K562 (cell line): ENCODE measurements around the gene THAP9. TPM values are rescaled to one million over a fixed set of nuclear protein-coding genes. Genes with fewer than 3 reads are reported as not detected.

ENCODE experiments used
- ATAC-seq: fragments of 200-7000 bp; cut with Tn5 transposase; 3 replicates; pipeline ENCODE4 v1.9.1; 2020; ENCODE audit warnings: moderate library complexity
- BruUV-seq: library from RNA; stranded (reverse); fragments of 400-500 nt; replicated peaks from 2 replicates; lab custom pipeline; 2021; lab: Mats Ljungman, UMichigan
- CTCF ChIA-PET: fragments of 300-600 bp; formaldehyde crosslinking; extraction: SDS; loops from one replicate; lab custom pipeline; 2021; ENCODE audit warnings: low intra/inter-chr PET ratio; lab: Yijun Ruan, JAX
- POLR2A ChIA-PET: fragments of 300-600, 350-650 bp; sonication (Branson Sonifier 250); formaldehyde crosslinking; extraction: SDS; loops from one replicate; lab custom pipeline; 2021; ENCODE audit warnings: antibody characterized with exemption, inconsistent platforms; lab: Yijun Ruan, JAX
- DNase-seq, 4 experiments: peaks; one replicate each; pipeline versions ENCODE4 v3.0.0 to v3.0.0-alpha.2; 2011 to 2018; ENCODE audit warnings: low spot score in 3 of 4, mixed read lengths in 3 of 4; ENCODE audit errors: extremely low read depth in 1 of 4
- FAIRE-seq: peaks from 2 replicates; lab custom pipeline; 2011; peaks lifted over from hg19 to GRCh38; lab: Jason Lieb, UNC
- H2AFZ ChIP-seq: 2 replicates; pipeline ENCODE4 v1.6.0; 2011; ENCODE audit warnings: low read depth, low read length, control low read depth, inconsistent platforms
- H3K27ac ChIP-seq: fragments of 200-600 bp; 3 replicates; pipeline ENCODE4 v1.8.0; 2011; ENCODE audit warnings: low read depth, mild to moderate bottlenecking, control low read depth, inconsistent platforms, low read length, moderate library complexity, mixed read lengths; ENCODE audit errors: extremely low read depth
- H3K27me3 ChIP-seq, 2 experiments: fragments of 300-600 bp in 1 of 2; 2 replicates in 1 of 2; 3 replicates in 1 of 2; pipeline versions ENCODE4 v1.6.0 to v1.8.0; 2011; ENCODE audit warnings: inconsistent platforms in 2 of 2, low read length in 2 of 2, mild to moderate bottlenecking in 1 of 2, mixed read lengths in 1 of 2, moderate library complexity in 1 of 2; ENCODE audit not compliant: control insufficient read depth in 2 of 2, insufficient read depth in 2 of 2
- H3K36me3 ChIP-seq: fragments of 300-600 bp; 3 replicates; pipeline ENCODE4 v1.8.0; 2011; ENCODE audit warnings: mild to moderate bottlenecking, low read length, inconsistent platforms; ENCODE audit not compliant: control insufficient read depth, insufficient read depth
- H3K4me1 ChIP-seq, 2 experiments: fragments of 200-600 bp in 1 of 2; replicated peaks in 1 of 2; 2 replicates in 1 of 2; 3 replicates in 1 of 2; pipeline versions ENCODE4 v1.5.1 to v1.8.0; 2011; ENCODE audit warnings: inconsistent platforms in 2 of 2, low read length in 2 of 2, mild to moderate bottlenecking in 1 of 2, mixed read lengths in 1 of 2, moderate library complexity in 1 of 2; ENCODE audit not compliant: control insufficient read depth in 2 of 2, insufficient read depth in 2 of 2
- H3K4me2 ChIP-seq: 2 replicates; pipeline ENCODE4 v1.6.1; 2011; ENCODE audit warnings: low read length, control low read depth, inconsistent platforms, mixed read lengths; ENCODE audit not compliant: insufficient read depth
- H3K4me3 ChIP-seq: fragments of 200-600 bp; sonication (generic), shearing (Covaris generic); 2 replicates; pipeline ENCODE4 v1.5.1; 2016; ENCODE audit warnings: control low read depth, inconsistent platforms
- H3K79me2 ChIP-seq: fragments of 200-600 bp; 3 replicates; pipeline ENCODE4 v1.8.0; 2011; ENCODE audit warnings: low read length, inconsistent platforms; ENCODE audit not compliant: control insufficient read depth, insufficient read depth
- H3K9ac ChIP-seq, 2 experiments: 2 replicates each; pipeline versions ENCODE4 v1.6.0 to v1.6.1; 2011; ENCODE audit warnings: low read depth in 2 of 2, low read length in 2 of 2, control low read depth in 1 of 2, inconsistent platforms in 1 of 2, mild to moderate bottlenecking in 1 of 2, mixed read lengths in 1 of 2; ENCODE audit not compliant: insufficient read depth in 1 of 2
- H3K9me1 ChIP-seq: one replicate; pipeline ENCODE4 v1.6.0; 2011; ENCODE audit warnings: inconsistent platforms, mild to moderate bottlenecking, low read length, moderate library complexity; ENCODE audit not compliant: control insufficient read depth, insufficient read depth
- H3K9me3 ChIP-seq: replicated peaks from 2 replicates; pipeline ENCODE4 v1.5.1; 2011; ENCODE audit warnings: low read depth, low read length, inconsistent platforms; ENCODE audit not compliant: control insufficient read depth, insufficient read depth
- H4K20me1 ChIP-seq: replicated peaks from 2 replicates; pipeline ENCODE4 v1.6.1; 2011; ENCODE audit warnings: low read length, inconsistent platforms, mixed read lengths; ENCODE audit not compliant: control insufficient read depth, insufficient read depth
- BRF1 ChIP-seq: IDR thresholded peaks from 3 replicates; pipeline ENCODE4 v1.6.1; 2011; ENCODE audit warnings: borderline replicate concordance, mild to moderate bottlenecking; ENCODE audit not compliant: insufficient read length; ENCODE audit errors: extremely low read depth
- CBFA2T2 ChIP-seq: fragments of 450-650 bp; conservative IDR thresholded peaks from 2 replicates; pipeline ENCODE4 v1.6.1; 2017; ENCODE audit warnings: mild to moderate bottlenecking
- CEBPB ChIP-seq: fragments of 450-650 bp; IDR thresholded peaks from 2 replicates; pipeline ENCODE4 v1.6.1; 2016; ENCODE audit warnings: missing genetic modification characterization, missing compliant biosample characterization
- HOMEZ ChIP-seq: fragments of 250-450 bp; sonication (Bioruptor Pico); IDR thresholded peaks from 2 replicates; pipeline ENCODE4 v1.4.0; 2020; ENCODE audit warnings: mild to moderate bottlenecking, moderate library complexity
- HSF4 ChIP-seq: fragments of 250-450 bp; sonication (Bioruptor Pico); IDR thresholded peaks from 2 replicates; pipeline ENCODE4 v2.1.2; 2022; ENCODE audit warnings: mild to moderate bottlenecking, moderate library complexity, borderline replicate concordance
- JUN ChIP-seq, 2 experiments: sonication (generic) in 1 of 2; formaldehyde crosslinking in 1 of 2; IDR thresholded peaks; 2 replicates each; pipeline versions ENCODE4 v1.6.1 to v1.8.0; 2012 to 2022; ENCODE audit warnings: borderline replicate concordance in 2 of 2, mild to moderate bottlenecking in 2 of 2, improper control_type of control experiment in 1 of 2, low read depth in 1 of 2, low read length in 1 of 2, missing genetic modification reagents in 1 of 2
- MAZ ChIP-seq, 2 experiments: fragments of 450-650 bp in 1 of 2; sonication (generic) in 1 of 2; formaldehyde crosslinking; IDR thresholded peaks in 1 of 2; conservative IDR thresholded peaks in 1 of 2; 2 replicates each; pipeline versions ENCODE4 v1.4.0 to v1.5.0; 2020; ENCODE audit warnings: mild to moderate bottlenecking in 1 of 2, missing genetic modification reagents in 1 of 2
- NFE2L1 ChIP-seq: fragments of 450-650 bp; IDR thresholded peaks from 2 replicates; pipeline ENCODE4 v1.6.1; 2016; ENCODE audit warnings: missing genetic modification characterization, low read depth, mild to moderate bottlenecking, missing compliant biosample characterization, moderate library complexity, borderline replicate concordance
- NR2F6 ChIP-seq: fragments of 450-650 bp; formaldehyde crosslinking; IDR thresholded peaks from 2 replicates; pipeline ENCODE4 v1.4.0; 2020; ENCODE audit warnings: mild to moderate bottlenecking
- SIX5 ChIP-seq, 2 experiments: IDR thresholded peaks; 2 replicates each; pipeline ENCODE4 v1.6.1; 2011; ENCODE audit warnings: low read length in 2 of 2, borderline replicate concordance in 1 of 2, low read depth in 1 of 2, mild to moderate bottlenecking in 1 of 2, moderate library complexity in 1 of 2; ENCODE audit not compliant: insufficient read depth in 1 of 2
- SP2 ChIP-seq: IDR thresholded peaks from 2 replicates; pipeline ENCODE4 v1.6.1; 2011; ENCODE audit warnings: mild to moderate bottlenecking, low read depth, low read length, moderate library complexity; ENCODE audit not compliant: poor library complexity, severe bottlenecking; ENCODE audit errors: extremely low read depth
- TAF15 ChIP-seq: fragments of 200-400 bp; formaldehyde crosslinking; IDR thresholded peaks from 2 replicates; pipeline ENCODE4 v1.6.1; 2017; ENCODE audit warnings: mild to moderate bottlenecking, low read depth, low read length, moderate library complexity
- TEAD1 ChIP-seq, 2 experiments: fragments of 450-650 bp in 1 of 2; sonication (generic) in 1 of 2; formaldehyde crosslinking; IDR thresholded peaks; 2 replicates each; pipeline versions ENCODE4 v1.4.0 to v1.8.0; 2020 to 2022; ENCODE audit warnings: mild to moderate bottlenecking in 2 of 2, missing genetic modification reagents in 1 of 2
- YY1 ChIP-seq, 3 experiments: IDR thresholded peaks; 2 replicates each; pipeline ENCODE4 v1.6.1; 2011; ENCODE audit warnings: low read length in 2 of 3, mild to moderate bottlenecking in 2 of 3, moderate library complexity in 2 of 3, borderline replicate concordance in 1 of 3, control low read depth in 1 of 3, low read depth in 1 of 3; ENCODE audit not compliant: insufficient read depth in 3 of 3, insufficient replicate concordance in 2 of 3, control insufficient read depth in 1 of 3, insufficient read length in 1 of 3; ENCODE audit errors: extremely low read depth in 1 of 3
- ZNF384 ChIP-seq: IDR thresholded peaks from 2 replicates; pipeline ENCODE4 v1.6.1; 2012; ENCODE audit warnings: low read depth, low read length, improper control_type of control experiment
- ZNF444 ChIP-seq: fragments of 250-450 bp; sonication (Bioruptor Pico); IDR thresholded peaks from 2 replicates; pipeline ENCODE4 v1.4.0; 2020; ENCODE audit warnings: mild to moderate bottlenecking, moderate library complexity
- ZNF644 ChIP-seq: fragments of 200-800 bp; sonication (Bioruptor generic); IDR thresholded peaks from 2 replicates; pipeline ENCODE4 v1.6.1; 2016; ENCODE audit warnings: low read depth, missing genetic modification characterization, missing compliant biosample characterization
- ZNF778 ChIP-seq: fragments of 450-650 bp; formaldehyde crosslinking; IDR thresholded peaks from 2 replicates; pipeline ENCODE4 v1.4.0; 2020; ENCODE audit warnings: mild to moderate bottlenecking, moderate library complexity
- WGBS: fragments of 100-300 bp; shearing (Covaris generic); methylation state at CpG from one replicate; pipeline ENCODE4 v1.1.6; 2016; ENCODE audit warnings: low coverage, mixed read lengths; ENCODE audit not compliant: insufficient coverage; ENCODE audit errors: missing lambda C conversion rate; 5-methylcytosine and 5-hydroxymethylcytosine counted together
- in situ Hi-C: fragments of 300-500 bp; cut with MboI; formaldehyde crosslinking; loops from 4 replicates; pipeline ENCODE4 v1.15.0; 2018; ENCODE audit warnings: inconsistent platforms, mixed read lengths
- intact Hi-C: fragments of 100-400 bp; cut with micrococcal nuclease; formaldehyde crosslinking; loops from 2 replicates; pipeline ENCODE4 v1.14.2; 2022
- polyA plus RNA-seq, 8 experiments: library from polyadenylated mRNA; depleted of rRNA in 4 of 8; stranded (reverse) in 5 of 8; unstranded in 3 of 8; fragments of >200 nt; fragmentation: Nextera tagmentation in 2 of 8; fragmentation: Illumina TruSeq in 1 of 8; extraction: Ambion mirVana in 2 of 8; extraction: Trizol in 1 of 8; gene quantifications; 2 replicates each; pipeline versions ENCODE4 v1.2.1 to v1.2.3, GENCODE V29; 2011 to 2014; ENCODE audit warnings: inconsistent platforms in 1 of 8, missing spikeins in 1 of 8
- total RNA-seq, 7 experiments: library from RNA; depleted of rRNA in 6 of 7; stranded (reverse); fragments of >200 nt in 6 of 7; fragmentation: Illumina TruSeq in 2 of 7; extraction: Trizol in 2 of 7; gene quantifications; 2 replicates each; pipeline versions ENCODE4 v1.2.1 to v1.2.3, GENCODE V29; 2011 to 2021; ENCODE audit warnings: low replicate concordance in 1 of 7

THAP9 gene
- total and polyA plus RNA-seq, 9 of the 15 experiments (the other 6 are each of a cell fraction or from before 2014, with no cell fraction given): 3.4 to 7.0 (median 5.4) TPM

- TF ChIP-seq HOMEZ (CRISPR knock-in tag) (no peak), NFE2L1 (tag) (no peak), ZNF644 (no peak)
- TF ChIP-seq, all 486 proteins: peak for 0
Observed at GRCh38 chr4:82968972-82969371, 68.4 kb downstream of the THAP9 start (continued).

- Histone ChIP-seq H3K9ac (no peak overlapping the region), H4K20me1 (no peaks in the 10 kb centered on the region), H3K79me2 (no peaks in the 10 kb centered on the region), H3K9me1 (no peaks in the 10 kb centered on the region), H3K27me3 (no peaks in the 10 kb centered on the region), H2AFZ (no peak overlapping the region), H3K4me3 (no peak overlapping the region), H3K9me3 (no peaks in the 10 kb centered on the region), H3K4me1 (peaks cover 0 to 6% of the 10 kb centered on the region in 2 experiments; a peak in 2 of 5 replicates), H3K36me3 (peaks cover 60% of the 10 kb centered on the region), H3K27ac (no peak overlapping the region), H3K4me2 (no peak overlapping the region)
- FAIRE-seq: no peak
- CTCF ChIA-PET: no interaction called here
- ATAC-seq: no peak
- POLR2A ChIA-PET: no interaction called here
- intact Hi-C loops: no loop called here
- in situ Hi-C loops: no loop called here
- BruUV-seq: no TSS peak
- DNase-seq: no peak
- 85% methylated on average over 2 of the region's 2 CpGs for WGBS
- TF ChIP-seq MAZ (CRISPR knock-in tag; conservative IDR thresholded peaks at IDR 0.05 in 1 of 2, IDR thresholded peaks at IDR 0.05 in 1 of 2): no peak
- no peak for TF ChIP-seq TEAD1 (CRISPR knock-in tag; IDR thresholded peaks at IDR 0.05)
- no peak for TF ChIP-seq ZNF384
- no peak for TF ChIP-seq NR2F6 (CRISPR knock-in tag)
- TF ChIP-seq SP2: no peak
- no peak for TF ChIP-seq HSF4
- TF ChIP-seq TAF15: no peak
- TF ChIP-seq CBFA2T2: no peak
- no peak for TF ChIP-seq CEBPB (tag)
- TF ChIP-seq JUN (IDR thresholded peaks at IDR 0.05; ENCODE audit: borderline replicate concordance, low read depth, low read length): no peak
- TF ChIP-seq JUN (CRISPR knock-in tag; IDR thresholded peaks at IDR 0.05; ENCODE audit: borderline replicate concordance): no peak
- no peak for TF ChIP-seq YY1 (IDR thresholded peaks at IDR 0.05; ENCODE audit: borderline replicate concordance in 1 of 3, control insufficient read depth in 1 of 3, extremely low read depth in 1 of 3, insufficient read depth in 3 of 3, insufficient read length in 1 of 3, insufficient replicate concordance in 2 of 3, low read depth in 1 of 3, low read length in 2 of 3)
- no peak for TF ChIP-seq ZNF778 (CRISPR knock-in tag)
- TF ChIP-seq SIX5 (IDR thresholded peaks at IDR 0.05; ENCODE audit: borderline replicate concordance in 1 of 2, insufficient read depth in 1 of 2, low read depth in 1 of 2, low read length in 2 of 2): no peak
- TF ChIP-seq ZNF444: no peak
- no peak for TF ChIP-seq BRF1
Observed at GRCh38 chr4:82969414-82969813, 68.9 kb downstream of the THAP9 start.
